Osteocyte (in vitro differentiated cells): Measurements from ENCODE around the gene FCRL5. TPM values are rescaled to one million over a fixed set of nuclear protein-coding genes. Genes with fewer than 3 reads are reported as not detected.

ENCODE experiments used
- DNase-seq: peaks from one replicate; pipeline ENCODE4 v3.0.0; 2021; ENCODE audit warnings: mixed read lengths; ENCODE audit not compliant: unreplicated experiment; ENCODE audit errors: extremely low spot score
- H3K27ac Mint-ChIP-seq: one replicate; pipeline ENCODE4 v1.8.0; 2021; ENCODE audit warnings: mild to moderate bottlenecking, mixed read lengths; ENCODE audit not compliant: unreplicated experiment
- H3K27me3 Mint-ChIP-seq: one replicate; pipeline ENCODE4 v1.8.0; 2021; ENCODE audit warnings: mixed read lengths; ENCODE audit not compliant: unreplicated experiment
- H3K36me3 Mint-ChIP-seq: one replicate; pipeline ENCODE4 v1.8.0; 2021; ENCODE audit warnings: mixed read lengths; ENCODE audit not compliant: unreplicated experiment
- H3K4me1 Mint-ChIP-seq: one replicate; pipeline ENCODE4 v1.8.0; 2021; ENCODE audit warnings: mixed read lengths; ENCODE audit not compliant: unreplicated experiment
- H3K4me3 Mint-ChIP-seq: one replicate; pipeline ENCODE4 v1.8.0; 2021; ENCODE audit warnings: mild to moderate bottlenecking, moderate library complexity, mixed read lengths; ENCODE audit not compliant: unreplicated experiment
- H3K9me3 Mint-ChIP-seq: one replicate; pipeline ENCODE4 v1.8.0; 2021; ENCODE audit warnings: mixed read lengths; ENCODE audit not compliant: unreplicated experiment
- total RNA-seq: library from RNA; stranded (reverse); gene quantifications from 2 replicates; pipeline ENCODE4 v1.2.1, GENCODE V29; 2021
- TF ChIP-seq, protein P1 (sequence below): fragments of 200-600 bp; sonication (generic); IDR thresholded peaks from 2 replicates; pipeline ENCODE4 v1.5.0; 2021; ENCODE audit warnings: antibody characterized with exemption, mild to moderate bottlenecking, moderate library complexity

FCRL5 gene
- total RNA-seq, 1 donor from 2014 or later, result not detected

DNA sequence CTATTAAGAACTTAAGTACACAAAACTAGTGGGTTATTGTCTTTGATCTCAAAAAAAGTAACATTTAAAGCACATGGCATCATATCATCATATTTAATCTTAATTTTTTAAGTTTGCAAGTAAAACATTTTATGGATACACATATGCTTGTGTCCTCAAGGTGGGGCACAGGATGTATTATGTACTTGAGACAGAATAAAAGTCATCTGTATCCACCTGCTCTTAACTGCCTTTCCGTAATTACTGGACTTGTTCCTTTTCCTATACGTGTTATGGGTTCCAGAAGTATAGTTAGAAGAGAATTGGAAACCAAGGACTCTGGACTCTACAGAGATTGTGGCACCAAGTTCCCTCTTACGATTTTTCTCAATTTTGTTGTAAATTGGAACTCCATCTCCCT is 79.4 kb downstream of the FCRL5 start:
- TF ChIP-seq, protein P1, sequence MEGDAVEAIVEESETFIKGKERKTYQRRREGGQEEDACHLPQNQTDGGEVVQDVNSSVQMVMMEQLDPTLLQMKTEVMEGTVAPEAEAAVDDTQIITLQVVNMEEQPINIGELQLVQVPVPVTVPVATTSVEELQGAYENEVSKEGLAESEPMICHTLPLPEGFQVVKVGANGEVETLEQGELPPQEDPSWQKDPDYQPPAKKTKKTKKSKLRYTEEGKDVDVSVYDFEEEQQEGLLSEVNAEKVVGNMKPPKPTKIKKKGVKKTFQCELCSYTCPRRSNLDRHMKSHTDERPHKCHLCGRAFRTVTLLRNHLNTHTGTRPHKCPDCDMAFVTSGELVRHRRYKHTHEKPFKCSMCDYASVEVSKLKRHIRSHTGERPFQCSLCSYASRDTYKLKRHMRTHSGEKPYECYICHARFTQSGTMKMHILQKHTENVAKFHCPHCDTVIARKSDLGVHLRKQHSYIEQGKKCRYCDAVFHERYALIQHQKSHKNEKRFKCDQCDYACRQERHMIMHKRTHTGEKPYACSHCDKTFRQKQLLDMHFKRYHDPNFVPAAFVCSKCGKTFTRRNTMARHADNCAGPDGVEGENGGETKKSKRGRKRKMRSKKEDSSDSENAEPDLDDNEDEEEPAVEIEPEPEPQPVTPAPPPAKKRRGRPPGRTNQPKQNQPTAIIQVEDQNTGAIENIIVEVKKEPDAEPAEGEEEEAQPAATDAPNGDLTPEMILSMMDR, result no peak
- H3K27ac Mint-ChIP-seq, result no peak overlapping the region
- peaks cover 13% of the 10 kb centered on the region for H3K9me3 Mint-ChIP-seq
- H3K36me3 Mint-ChIP-seq, result no peaks in the 10 kb centered on the region
- no peak for DNase-seq
- H3K27me3 Mint-ChIP-seq, result peaks cover 10% of the 10 kb centered on the region
- H3K4me3 Mint-ChIP-seq, result no peak overlapping the region
- H3K4me1 Mint-ChIP-seq, result no peaks in the 10 kb centered on the region

DNA sequence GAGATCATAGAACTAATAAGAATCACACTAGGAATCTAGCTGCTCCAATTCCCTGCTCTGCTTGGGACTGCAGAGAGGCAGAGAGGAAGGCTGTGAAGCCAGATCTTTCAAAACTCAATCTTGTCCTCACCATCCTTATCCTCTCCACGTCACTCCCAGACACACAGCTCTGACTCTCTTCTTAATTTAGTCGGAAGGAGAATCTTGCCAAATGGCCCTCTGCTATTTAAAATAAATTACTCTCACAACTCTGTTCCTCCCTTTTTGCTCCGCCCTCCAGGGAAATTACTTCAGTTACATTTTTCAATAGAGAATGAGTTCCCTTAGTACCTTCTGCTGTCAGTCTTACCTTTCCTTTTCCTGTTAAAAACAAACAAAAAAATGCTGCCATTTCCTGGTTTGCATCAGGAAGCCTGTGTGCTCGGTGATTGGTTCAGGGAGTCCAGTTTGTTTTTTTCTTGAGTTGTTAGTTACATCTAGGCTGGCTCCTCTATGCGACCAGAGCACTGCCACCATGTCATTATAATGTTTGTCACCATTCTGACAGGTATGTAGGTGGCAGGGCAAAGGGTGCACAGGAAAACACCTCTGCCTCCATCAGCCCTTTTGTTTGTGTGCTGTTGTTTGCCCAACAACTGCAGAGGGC is 80.1 kb downstream of the FCRL5 start:
- DNase-seq, result no peak
- peaks cover 10% of the 10 kb centered on the region for H3K27me3 Mint-ChIP-seq
- H3K4me1 Mint-ChIP-seq, result no peaks in the 10 kb centered on the region
- TF ChIP-seq, protein P1, result no peak
- no peak overlapping the region for H3K4me3 Mint-ChIP-seq
- H3K27ac Mint-ChIP-seq, result no peak overlapping the region
- H3K36me3 Mint-ChIP-seq, result no peaks in the 10 kb centered on the region
- peaks cover 11% of the 10 kb centered on the region for H3K9me3 Mint-ChIP-seq

- Mint-ChIP-seq H3K9me3 (peaks cover 11% of the 10 kb centered on the region), H3K36me3 (no peaks in the 10 kb centered on the region), H3K27ac (no peak overlapping the region), H3K4me1 (no peaks in the 10 kb centered on the region), H3K4me3 (no peak overlapping the region), H3K27me3 (peaks cover 10% of the 10 kb centered on the region)
- TF ChIP-seq, protein P1, result no peak
- DNase-seq, result peak; percentile 32
These were observed 80.8 kb downstream of the FCRL5 start for GRCh38 chr1:157471531-157471930.

DNA sequence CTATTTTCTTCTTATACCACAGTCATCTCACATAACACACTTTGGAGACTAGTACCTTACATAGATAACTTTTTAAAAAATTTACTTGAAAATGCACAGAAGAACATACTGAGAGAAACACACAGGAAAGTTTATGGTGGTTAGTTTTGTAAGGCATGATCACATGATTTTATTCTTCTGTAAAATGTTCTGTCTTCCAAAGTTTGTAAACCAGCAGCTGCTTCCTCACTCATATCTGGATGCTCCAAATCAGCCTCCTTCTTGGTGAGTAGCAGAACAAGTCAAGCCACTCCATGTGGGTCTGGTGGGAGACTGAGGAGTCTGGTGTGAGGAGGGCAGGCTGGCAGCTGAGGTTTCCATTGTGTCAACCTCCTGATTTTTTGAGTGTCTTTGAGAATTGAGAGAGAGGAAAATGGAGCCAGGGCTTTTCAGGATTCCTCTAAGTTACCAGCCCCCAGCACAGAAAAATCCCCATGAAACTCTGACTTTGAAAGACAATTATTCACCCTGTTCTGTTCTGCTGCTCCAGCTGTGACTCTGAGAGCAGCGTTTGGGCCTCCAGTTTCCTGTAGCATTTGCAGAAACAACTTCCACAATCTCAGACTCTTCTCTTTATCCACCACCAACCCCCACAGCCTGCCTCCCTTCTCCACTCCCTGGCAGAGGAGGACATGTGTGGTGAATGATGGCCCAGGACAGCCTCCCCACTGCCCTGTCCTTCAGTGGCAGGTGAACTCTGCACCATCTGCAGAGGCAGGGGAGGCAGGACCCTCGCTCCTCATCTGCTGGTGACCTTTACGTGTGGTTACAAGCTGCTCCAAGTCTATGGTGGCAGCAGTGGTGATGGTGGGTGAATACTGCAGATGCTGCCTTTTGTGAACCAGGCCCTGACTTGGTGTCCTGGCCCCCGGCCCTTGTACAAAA is 82.3 kb downstream of the FCRL5 start:
- peaks cover 10% of the 10 kb centered on the region for H3K27me3 Mint-ChIP-seq
- H3K9me3 Mint-ChIP-seq, result no peaks in the 10 kb centered on the region
- TF ChIP-seq, protein P1, result no peak
- H3K4me3 Mint-ChIP-seq, result no peak overlapping the region
- H3K36me3 Mint-ChIP-seq, result no peaks in the 10 kb centered on the region
- no peaks in the 10 kb centered on the region for H3K4me1 Mint-ChIP-seq
- no peak overlapping the region for H3K27ac Mint-ChIP-seq
- DNase-seq, result peak; percentile 48

DNA sequence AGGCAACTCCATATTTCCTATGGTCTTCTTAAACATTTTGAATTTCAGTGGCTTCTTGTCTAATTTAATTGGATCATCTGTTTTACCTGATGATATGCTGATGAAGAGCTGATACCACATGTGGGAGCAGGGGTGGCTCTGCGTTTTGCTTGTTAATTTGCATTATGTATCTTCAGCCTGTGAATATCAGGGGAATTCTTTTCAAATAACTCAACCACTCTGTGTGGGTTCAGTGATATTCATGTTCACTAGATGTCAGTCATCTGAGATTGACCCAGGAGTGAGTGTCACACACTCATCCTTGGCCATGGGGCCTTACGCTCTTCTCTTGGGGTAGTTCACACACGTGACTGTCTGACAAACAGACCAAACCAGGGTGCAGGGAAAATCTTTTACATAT is 83.0 kb downstream of the FCRL5 start:
- Mint-ChIP-seq H3K27me3 (peaks cover 10% of the 10 kb centered on the region), H3K4me1 (no peaks in the 10 kb centered on the region), H3K4me3 (no peak overlapping the region), H3K27ac (no peak overlapping the region), H3K9me3 (no peaks in the 10 kb centered on the region), H3K36me3 (no peaks in the 10 kb centered on the region)
- DNase-seq, result peak; percentile 17
- TF ChIP-seq, protein P1, result no peak
